BJ (cell line): ENCODE measurements around the gene TMEM221. TPM values are rescaled to one million over a fixed set of nuclear protein-coding genes. Genes with fewer than 3 reads are reported as not detected.
"Not testable (repeated sequence)": the region's sequence is repeated elsewhere in the genome, so short reads cannot be mapped to it uniquely, and the experiment has no call there.

ENCODE experiments used
- CTCF ChIA-PET: fragments of 350-600 bp; formaldehyde crosslinking; extraction: SDS; loops from one replicate; lab custom pipeline; 2021; ENCODE audit warnings: antibody characterized with exemption, inconsistent platforms; lab: Yijun Ruan, JAX
- POLR2A ChIA-PET: fragments of 300-600 bp; sonication (Branson Sonifier 250); formaldehyde crosslinking; extraction: SDS; loops from one replicate; lab custom pipeline; 2021; ENCODE audit warnings: antibody characterized with exemption; lab: Charles Lee
- DNase-seq: peaks from one replicate; pipeline ENCODE4 v3.0.0-alpha.2; 2011; ENCODE audit warnings: low read depth
- H3K27me3 ChIP-seq: 2 replicates; pipeline ENCODE4 v1.6.0; 2011; ENCODE audit warnings: low read length; ENCODE audit not compliant: control insufficient read depth, insufficient read depth
- H3K36me3 ChIP-seq: 2 replicates; pipeline ENCODE4 v1.5.1; 2011; ENCODE audit warnings: low read length; ENCODE audit not compliant: control insufficient read depth, insufficient read depth
- H3K4me3 ChIP-seq: 2 replicates; pipeline ENCODE4 v1.5.1; 2011; ENCODE audit warnings: low read depth, mild to moderate bottlenecking, control low read depth, low read length
- CTCF ChIP-seq: IDR thresholded peaks from 2 replicates; pipeline ENCODE4 v1.5.1; 2011; ENCODE audit warnings: low read depth, mild to moderate bottlenecking, control low read depth, inconsistent platforms, low read length, moderate library complexity; ENCODE audit not compliant: insufficient read depth
- polyA plus RNA-seq: library from polyadenylated mRNA; depleted of rRNA; stranded (reverse); fragments of >200 nt; gene quantifications from 2 replicates; pipeline ENCODE4 v1.2.3, GENCODE V29; 2011

The TMEM221 gene
- polyA plus RNA-seq, 1 experiment: 0.11 TPM

- H3K36me3 ChIP-seq: peaks cover 5% of the 10 kb centered on the region
- H3K27me3 ChIP-seq: no peaks in the 10 kb centered on the region
- POLR2A ChIA-PET: no interaction called here
- H3K4me3 ChIP-seq: no peak overlapping the region
- TF ChIP-seq CTCF: no peak
- no peak for DNase-seq
- CTCF ChIA-PET: interaction anchor here (1.7 kb wide), 1 partner anchor 13 kb away, joined by 5 read pairs; no protein-coding TSS in a partner anchor
Measured at GRCh38 chr19:17482877-17483604, 34.6 kb upstream of the TMEM221 start.

- ChIA-PET CTCF (interaction anchor here (1.7 to 3.5 kb wide), 2 partner anchors 14 kb away, joined by 5 to 14 read pairs; no protein-coding TSS in a partner anchor), POLR2A (no interaction called here)
- Histone ChIP-seq H3K27me3 (no peaks in the 10 kb centered on the region), H3K36me3 (peaks cover 5% of the 10 kb centered on the region), H3K4me3 (no peak overlapping the region)
- TF ChIP-seq CTCF: no peak
- no peak for DNase-seq
Measured at GRCh38 chr19:17481986-17482385, 33.5 kb upstream of the TMEM221 start.

DNA sequence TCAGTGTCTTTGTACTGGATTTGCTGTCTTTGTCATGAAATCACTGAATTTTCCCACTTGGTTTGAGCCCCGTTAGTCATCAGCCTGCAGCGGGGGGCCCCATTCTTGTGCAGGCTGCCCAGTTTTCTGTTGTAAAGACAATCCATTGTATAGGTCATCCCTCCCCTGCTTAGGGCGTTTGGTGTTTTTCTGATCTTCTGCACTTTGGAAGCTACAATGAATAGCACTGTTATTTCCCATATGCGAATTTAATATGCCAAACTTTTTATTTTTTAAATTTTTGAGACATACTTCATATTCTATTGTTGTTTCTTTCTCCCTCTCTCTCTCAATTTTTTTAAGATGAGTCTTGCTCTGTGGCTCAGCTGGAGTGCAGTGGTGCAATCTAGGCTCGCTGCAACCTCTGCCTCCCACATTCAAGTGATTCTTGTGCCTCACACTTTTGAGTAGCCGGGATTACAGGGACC lies 30.9 kb upstream of the TMEM221 start:
- Histone ChIP-seq H3K4me3 (no peak overlapping the region), H3K36me3 (peaks cover 2% of the 10 kb centered on the region), H3K27me3 (no peaks in the 10 kb centered on the region)
- no peak for TF ChIP-seq CTCF
- ChIA-PET POLR2A (interaction anchor here (0.5 to 0.7 kb wide), 2 partner anchors 32 to 173 kb away, joined by 3 to 4 read pairs; partner anchors contain the start of gene PGLS), CTCF (interaction anchor here (0.6 to 3.5 kb wide), 7 partner anchors 8 to 98 kb away, joined by 3 to 14 read pairs (median 3); no protein-coding TSS in a partner anchor)
- no peak for DNase-seq

- ChIA-PET POLR2A (no interaction called here), CTCF (interaction anchor here (1.0 to 2.3 kb wide), 5 partner anchors 9 to 98 kb away, joined by 3 to 9 read pairs (median 5); no protein-coding TSS in a partner anchor)
- Histone ChIP-seq H3K36me3 (no peaks in the 10 kb centered on the region), H3K4me3 (no peak overlapping the region), H3K27me3 (no peaks in the 10 kb centered on the region)
- DNase-seq: no peak
- TF ChIP-seq CTCF: no peak
Measured at GRCh38 chr19:17475541-17476115, 27.2 kb upstream of the TMEM221 start.

- H3K27me3 ChIP-seq, POLR2A ChIA-PET, H3K36me3 ChIP-seq, H3K4me3 ChIP-seq, DNase-seq: not testable (repeated sequence)
- CTCF ChIA-PET: interaction anchor here (1.0 to 2.3 kb wide), 5 partner anchors 8 to 98 kb away, joined by 3 to 9 read pairs (median 5); no protein-coding TSS in a partner anchor
Measured at GRCh38 chr19:17475011-17475540, 26.6 kb upstream of the TMEM221 start.
